CD4-positive, CD25-positive, alpha-beta regulatory T cell (primary cell): Measurements from ENCODE around the gene LRP2. TPM values are rescaled to one million over a fixed set of nuclear protein-coding genes. Genes with fewer than 3 reads are reported as not detected.
"Not testable (repeated sequence)": the region's sequence is repeated elsewhere in the genome, so short reads cannot be mapped to it uniquely, and the experiment has no call there.

Experiments used
- ATAC-seq, 2 donors: fragments of 150-1000 bp; cut with Tn5 transposase; one replicate each; pipeline ENCODE4 v1.10.0; 2021; ENCODE audit warnings: low read depth in 2 of 2, moderate number of reproducible peaks in 2 of 2, moderate library complexity in 1 of 2
- DNase-seq, 3 donors: peaks; one replicate each; pipeline versions ENCODE4 v3.0.0 to v3.0.0-alpha.2; 2012 to 2022; ENCODE audit warnings: mixed read lengths in 1 of 3
- H3K27ac ChIP-seq: one replicate; pipeline ENCODE4 v1.7.0; 2013; ENCODE audit warnings: mild to moderate bottlenecking, low read length; ENCODE audit not compliant: insufficient read depth, poor library complexity, severe bottlenecking
- H3K27me3 ChIP-seq: one replicate; pipeline ENCODE4 v1.7.0; 2013; ENCODE audit warnings: low read length; ENCODE audit not compliant: control insufficient read depth, insufficient read depth
- H3K36me3 ChIP-seq: one replicate; pipeline ENCODE4 v1.7.0; 2013; ENCODE audit warnings: mild to moderate bottlenecking, low read length, moderate library complexity; ENCODE audit not compliant: control insufficient read depth, insufficient read depth
- H3K4me1 ChIP-seq: 2 replicates; pipeline ENCODE4 v1.7.0; 2013; ENCODE audit warnings: mild to moderate bottlenecking, low read length; ENCODE audit not compliant: insufficient read depth, control insufficient read depth, poor library complexity, severe bottlenecking
- H3K4me3 ChIP-seq: one replicate; pipeline ENCODE4 v1.7.0; 2013; ENCODE audit warnings: low read depth, mild to moderate bottlenecking, low read length, moderate library complexity
- H3K9me3 ChIP-seq, 2 experiments: 1 replicate in 1 of 2; 2 replicates in 1 of 2; pipeline ENCODE4 v1.7.0; 2013; ENCODE audit warnings: low read length in 2 of 2, mild to moderate bottlenecking in 1 of 2, moderate library complexity in 1 of 2; ENCODE audit not compliant: control insufficient read depth in 2 of 2
- H3K27ac Mint-ChIP-seq, 3 donors: one replicate each; pipeline ENCODE4 v1.8.0; 2020 to 2022; ENCODE audit warnings: mild to moderate bottlenecking in 3 of 3, mixed read lengths in 3 of 3, moderate library complexity in 2 of 3
- H3K27me3 Mint-ChIP-seq: one replicate; pipeline ENCODE4 v1.8.0; 2022; ENCODE audit warnings: mild to moderate bottlenecking, mixed read lengths
- H3K36me3 Mint-ChIP-seq: one replicate; pipeline ENCODE4 v1.8.0; 2020; ENCODE audit warnings: mixed read lengths
- H3K4me1 Mint-ChIP-seq, 4 donors: one replicate each; pipeline ENCODE4 v1.8.0; 2020 to 2022; ENCODE audit warnings: mixed read lengths in 4 of 4, mild to moderate bottlenecking in 1 of 4
- H3K4me3 Mint-ChIP-seq, 4 donors: one replicate each; pipeline ENCODE4 v1.8.0; 2020 to 2022; ENCODE audit warnings: mild to moderate bottlenecking in 4 of 4, mixed read lengths in 4 of 4, moderate library complexity in 3 of 4
- H3K9me3 Mint-ChIP-seq, 7 donors: one replicate each; pipeline ENCODE4 v1.8.0; 2020 to 2022; ENCODE audit warnings: mixed read lengths in 7 of 7, mild to moderate bottlenecking in 3 of 7, moderate library complexity in 2 of 7
- polyA plus RNA-seq, 4 donors: library from polyadenylated mRNA; unstranded; fragments of 300-500 nt; fragmentation: Illumina TruSeq; gene quantifications; one replicate each; pipeline ENCODE4 v1.2.3, GENCODE V29; 2021
- total RNA-seq: library from RNA; stranded (reverse); gene quantifications from one replicate; pipeline ENCODE4 v1.2.3, GENCODE V29; 2022

Gene LRP2
- total and polyA plus RNA-seq, 5 donors from 2014 or later = not detected

GRCh38 chr2:169329688-169330554 lies 32.4 kb downstream of the LRP2 start:
- H3K9me3 Mint-ChIP-seq = peaks cover 0 to 2% (median 0%) of the 10 kb centered on the region in 7 donors
- H3K36me3 Mint-ChIP-seq = no peaks in the 10 kb centered on the region
- peaks cover 5% of the 10 kb centered on the region for H3K27me3 Mint-ChIP-seq
- H3K27me3 ChIP-seq = no peaks in the 10 kb centered on the region
- ATAC-seq (no peak), DNase-seq (no peak)
- H3K4me3 ChIP-seq = no peak overlapping the region
- H3K27ac Mint-ChIP-seq = no peak overlapping the region
- no peaks in the 10 kb centered on the region for H3K4me1 Mint-ChIP-seq
- H3K36me3 ChIP-seq = no peaks in the 10 kb centered on the region
- no peaks in the 10 kb centered on the region for H3K4me1 ChIP-seq
- no peak overlapping the region for H3K27ac ChIP-seq
- H3K4me3 Mint-ChIP-seq = no peak overlapping the region
- no peaks in the 10 kb centered on the region for H3K9me3 ChIP-seq

- ATAC-seq = no peak
- no peaks in the 10 kb centered on the region for H3K4me1 Mint-ChIP-seq
- Histone ChIP-seq H3K4me1 (no peaks in the 10 kb centered on the region), H3K4me3 (no peak overlapping the region), H3K9me3 (no peaks in the 10 kb centered on the region), H3K27ac (no peak overlapping the region), H3K27me3 (no peaks in the 10 kb centered on the region), H3K36me3 (no peaks in the 10 kb centered on the region)
- peaks cover 0 to 2% (median 0%) of the 10 kb centered on the region in 7 donors for H3K9me3 Mint-ChIP-seq
- H3K27ac Mint-ChIP-seq = no peak overlapping the region
- no peak overlapping the region for H3K4me3 Mint-ChIP-seq
- H3K27me3 Mint-ChIP-seq = peaks cover 5% of the 10 kb centered on the region
- DNase-seq = no peak
- H3K36me3 Mint-ChIP-seq = no peaks in the 10 kb centered on the region
Measured at GRCh38 chr2:169328785-169329184, 33.5 kb downstream of the LRP2 start.

- not testable (repeated sequence) for DNase-seq, H3K4me3 Mint-ChIP-seq, H3K36me3 Mint-ChIP-seq, H3K27me3 ChIP-seq, H3K4me1 ChIP-seq, H3K27me3 Mint-ChIP-seq, H3K9me3 ChIP-seq, ATAC-seq, H3K4me1 Mint-ChIP-seq, H3K36me3 ChIP-seq, H3K9me3 Mint-ChIP-seq, H3K27ac Mint-ChIP-seq, H3K27ac ChIP-seq, H3K4me3 ChIP-seq
Measured at GRCh38 chr2:169327837-169328236, 34.5 kb downstream of the LRP2 start.

- not testable (repeated sequence) for H3K36me3 ChIP-seq, ATAC-seq, H3K27me3 Mint-ChIP-seq, DNase-seq, H3K36me3 Mint-ChIP-seq, H3K27ac ChIP-seq, H3K4me1 Mint-ChIP-seq, H3K4me3 Mint-ChIP-seq, H3K27me3 ChIP-seq, H3K4me1 ChIP-seq, H3K9me3 Mint-ChIP-seq, H3K4me3 ChIP-seq, H3K9me3 ChIP-seq, H3K27ac Mint-ChIP-seq
Measured at GRCh38 chr2:169325886-169326285, 36.4 kb downstream of the LRP2 start.

- H3K9me3 Mint-ChIP-seq = no peaks in the 10 kb centered on the region
- DNase-seq (no peak), ATAC-seq (no peak)
- H3K36me3 Mint-ChIP-seq = no peaks in the 10 kb centered on the region
- Histone ChIP-seq H3K36me3 (no peaks in the 10 kb centered on the region), H3K9me3 (no peaks in the 10 kb centered on the region), H3K4me1 (no peaks in the 10 kb centered on the region), H3K27me3 (no peaks in the 10 kb centered on the region), H3K4me3 (no peak overlapping the region), H3K27ac (no peak overlapping the region)
- no peaks in the 10 kb centered on the region for H3K4me1 Mint-ChIP-seq
- H3K4me3 Mint-ChIP-seq = no peak overlapping the region
- H3K27me3 Mint-ChIP-seq = no peaks in the 10 kb centered on the region
- H3K27ac Mint-ChIP-seq = no peak overlapping the region
Measured at GRCh38 chr2:169324581-169325260, 37.6 kb downstream of the LRP2 start.

- H3K27me3 Mint-ChIP-seq = no peaks in the 10 kb centered on the region
- no peaks in the 10 kb centered on the region for H3K36me3 Mint-ChIP-seq
- Histone ChIP-seq H3K9me3 (no peaks in the 10 kb centered on the region), H3K4me3 (no peak overlapping the region), H3K27ac (no peak overlapping the region), H3K27me3 (no peaks in the 10 kb centered on the region), H3K36me3 (no peaks in the 10 kb centered on the region), H3K4me1 (no peaks in the 10 kb centered on the region)
- H3K4me1 Mint-ChIP-seq = no peaks in the 10 kb centered on the region
- H3K4me3 Mint-ChIP-seq = no peak overlapping the region
- no peak overlapping the region for H3K27ac Mint-ChIP-seq
- ATAC-seq (no peak), DNase-seq (no peak)
- H3K9me3 Mint-ChIP-seq = no peaks in the 10 kb centered on the region
Measured at GRCh38 chr2:169323841-169324240, 38.5 kb downstream of the LRP2 start.

GRCh38 chr2:169320561-169320960 lies 41.8 kb downstream of the LRP2 start:
- Histone ChIP-seq H3K36me3 (no peaks in the 10 kb centered on the region), H3K27me3 (no peaks in the 10 kb centered on the region), H3K4me1 (no peaks in the 10 kb centered on the region), H3K9me3 (no peaks in the 10 kb centered on the region), H3K4me3 (no peak overlapping the region), H3K27ac (no peak overlapping the region)
- Mint-ChIP-seq H3K9me3 (no peaks in the 10 kb centered on the region), H3K4me1 (no peaks in the 10 kb centered on the region), H3K4me3 (no peak overlapping the region), H3K27me3 (no peaks in the 10 kb centered on the region), H3K36me3 (no peaks in the 10 kb centered on the region), H3K27ac (no peak overlapping the region)
- ATAC-seq = no peak
- no peak for DNase-seq

- Mint-ChIP-seq H3K4me3 (no peak overlapping the region), H3K4me1 (no peaks in the 10 kb centered on the region), H3K9me3 (peaks cover 0 to 11% (median 1%) of the 10 kb centered on the region in 7 donors), H3K27me3 (no peaks in the 10 kb centered on the region), H3K27ac (no peak overlapping the region), H3K36me3 (no peaks in the 10 kb centered on the region)
- no peaks in the 10 kb centered on the region for H3K9me3 ChIP-seq
- ATAC-seq (no peak), DNase-seq (no peak)
- H3K36me3 ChIP-seq = no peaks in the 10 kb centered on the region
- H3K27me3 ChIP-seq = no peaks in the 10 kb centered on the region
- H3K4me1 ChIP-seq = no peaks in the 10 kb centered on the region
- H3K27ac ChIP-seq = no peak overlapping the region
- H3K4me3 ChIP-seq = no peak overlapping the region
Measured at GRCh38 chr2:169315357-169315756, 47.0 kb downstream of the LRP2 start.
